Measurements from ENCODE around the gene NR1I3. TPM values are rescaled to one million over a fixed set of nuclear protein-coding genes. Genes with fewer than 3 reads are reported as not detected.

Gene NR1I3
- total RNA-seq, 4 donors from 2014 or later = not detected

- H3K9me3 ChIP-seq = no peaks in the 10 kb centered on the region
- peaks cover 0 to 13% (median 5%) of the 10 kb centered on the region in 4 donors for H3K4me1 ChIP-seq
- WGBS, 2 donors = 81 to 84% methylated on average over 5 of the region's 5 CpGs
- peaks cover 0 to 13% (median 5%) of the 10 kb centered on the region in 3 donors for H3K36me3 ChIP-seq
- H3K27ac ChIP-seq = no peak overlapping the region
- DNase-seq (ENCODE audit: low spot score in 2 of 2) = no peak
- no peaks in the 10 kb centered on the region for H3K27me3 ChIP-seq
- no peak overlapping the region for H3K4me3 ChIP-seq
- TF ChIP-seq CTCF (IDR thresholded peaks at IDR 0.05) = no peak
- TF ChIP-seq EP300 (IDR thresholded peaks at IDR 0.05) = no peak
- no peak for TF ChIP-seq POLR2A (IDR thresholded peaks at IDR 0.05)
Measured at GRCh38 chr1:161219078-161219892, 18.7 kb downstream of the NR1I3 start.

GRCh38 chr1:161218301-161219077 is 19.5 kb downstream of the NR1I3 start:
- H3K4me1 ChIP-seq = peaks cover 0 to 13% (median 5%) of the 10 kb centered on the region in 4 donors
- peak overlapping the region in 3 of 4 donors; percentile 67 to 88 (median 83) for H3K27ac ChIP-seq
- no peaks in the 10 kb centered on the region for H3K9me3 ChIP-seq
- DNase-seq (ENCODE audit: low spot score in 2 of 2) = no peak
- H3K36me3 ChIP-seq = peaks cover 0 to 21% (median 6%) of the 10 kb centered on the region in 3 donors
- no peaks in the 10 kb centered on the region for H3K27me3 ChIP-seq
- 72 to 75% methylated on average over 8 of the region's 8 CpGs for WGBS, 2 donors
- H3K4me3 ChIP-seq = no peak overlapping the region
- TF ChIP-seq EP300 (IDR thresholded peaks at IDR 0.05) = no peak
- TF ChIP-seq CTCF (IDR thresholded peaks at IDR 0.05) = no peak
- no peak for TF ChIP-seq POLR2A (IDR thresholded peaks at IDR 0.05)

- no peaks in the 10 kb centered on the region for H3K27me3 ChIP-seq
- H3K27ac ChIP-seq = peak overlapping the region in 3 of 4 donors; percentile 67 to 88 (median 83)
- no peak for DNase-seq (ENCODE audit: low spot score in 2 of 2)
- H3K4me3 ChIP-seq = peak overlapping the region in 2 of 4 donors; percentile 1 to 44
- TF ChIP-seq EP300 (IDR thresholded peaks at IDR 0.05) (no peak), POLR2A (IDR thresholded peaks at IDR 0.05) (no peak), CTCF (IDR thresholded peaks at IDR 0.05) (no peak)
- 62 to 70% methylated on average over 6 of the region's 6 CpGs for whole genome bisulfite sequencing, 2 donors
- peaks cover 0 to 13% (median 5%) of the 10 kb centered on the region in 4 donors for H3K4me1 ChIP-seq
- peaks cover 0 to 27% (median 10%) of the 10 kb centered on the region in 3 donors for H3K36me3 ChIP-seq
- H3K9me3 ChIP-seq = no peaks in the 10 kb centered on the region
Measured at GRCh38 chr1:161217831-161218230, 20.2 kb downstream of the NR1I3 start.

GRCh38 chr1:161216945-161217712 is 20.9 kb downstream of the NR1I3 start:
- Histone ChIP-seq H3K4me1 (peaks cover 0 to 13% (median 5%) of the 10 kb centered on the region in 4 donors), H3K9me3 (no peaks in the 10 kb centered on the region), H3K4me3 (peak overlapping the region in 2 of 4 donors; percentile 1 to 44), H3K36me3 (peaks cover 0 to 34% (median 12%) of the 10 kb centered on the region in 3 donors), H3K27ac (peak overlapping the region; percentile 33 to 88 (median 75)), H3K27me3 (no peaks in the 10 kb centered on the region)
- peak in 1 of 2 donors; percentile 52 for DNase-seq (ENCODE audit: low spot score in 2 of 2)
- WGBS, 2 donors = 23 to 27% methylated on average over 7 of the region's 7 CpGs
- peak; percentile 18 to 53 for TF ChIP-seq POLR2A (IDR thresholded peaks at IDR 0.05)
- peak; percentile 34 to 84 for TF ChIP-seq EP300 (IDR thresholded peaks at IDR 0.05)
- TF ChIP-seq CTCF (IDR thresholded peaks at IDR 0.05) = no peak

All from tibial nerve (tissue), 4 donors.